ENCODE results near the gene ATP4B.

- TF ChIP-seq CTCF (IDR thresholded peaks at IDR 0.05) (no peak), ZFX (IDR thresholded peaks at IDR 0.05; ENCODE audit: borderline replicate concordance) (no peak)
Observed at GRCh38 chr13:113669755-113670341, 11.8 kb upstream of the ATP4B start.
